H1 (cell line): ENCODE data around the gene OVCH1.

Experiments used
- BCL11A ChIP-seq, 2 experiments: IDR thresholded peaks; one replicate each; pipeline ENCODE4 v1.6.1; 2011; ENCODE audit warnings: low read depth in 2 of 2, low read length in 2 of 2, mild to moderate bottlenecking in 2 of 2
- BRCA1 ChIP-seq: IDR thresholded peaks from 2 replicates; pipeline ENCODE4 v1.6.1; 2012; ENCODE audit warnings: low read depth, low read length, improper control_type of control experiment
- CTCF ChIP-seq, 3 experiments: IDR thresholded peaks; 1 replicate in 2 of 3; 2 replicates in 1 of 3; pipeline versions ENCODE4 v1.5.1 to v1.6.1; 2011; ENCODE audit warnings: low read length in 3 of 3, mild to moderate bottlenecking in 3 of 3, inconsistent platforms in 2 of 3, low read depth in 1 of 3, moderate library complexity in 1 of 3; ENCODE audit not compliant: insufficient read depth in 1 of 3; ENCODE audit errors: control extremely low read depth in 1 of 3
- EGR1 ChIP-seq: IDR thresholded peaks from 2 replicates; pipeline ENCODE4 v1.6.1; 2011; ENCODE audit warnings: low read depth, low read length, borderline replicate concordance
- EZH2 ChIP-seq: fragments of 200-600 bp; sonication (generic); IDR thresholded peaks from 2 replicates; pipeline ENCODE4 v1.7.1; 2012; ENCODE audit warnings: low read depth, mild to moderate bottlenecking, moderate library complexity, low read length, inconsistent platforms; ENCODE audit not compliant: severe bottlenecking
- JUN ChIP-seq: IDR thresholded peaks from 2 replicates; pipeline ENCODE4 v1.6.1; 2011; ENCODE audit warnings: low read depth, mild to moderate bottlenecking, improper control_type of control experiment, low read length
- SIN3A ChIP-seq, 2 experiments: IDR thresholded peaks in 1 of 2; conservative IDR thresholded peaks in 1 of 2; 2 replicates each; pipeline ENCODE4 v1.6.1; 2011 to 2012; ENCODE audit warnings: low read length in 2 of 2, improper control_type of control experiment in 1 of 2, low read depth in 1 of 2, mild to moderate bottlenecking in 1 of 2
- SUZ12 ChIP-seq: fragments of 200-600 bp; sonication (generic); IDR thresholded peaks from 2 replicates; pipeline ENCODE4 v1.6.1; 2012; ENCODE audit warnings: mild to moderate bottlenecking, inconsistent platforms, low read length, moderate library complexity, mixed read lengths
- TCF12 ChIP-seq: IDR thresholded peaks from 2 replicates; pipeline ENCODE4 v1.6.1; 2011; ENCODE audit warnings: low read depth, mild to moderate bottlenecking, low read length
- USF2 ChIP-seq: IDR thresholded peaks from 2 replicates; pipeline ENCODE4 v1.6.1; 2011; ENCODE audit warnings: low read length, improper control_type of control experiment

GRCh38 chr12:29389295-29389919, 108.1 kb downstream of the OVCH1 start:
- TF ChIP-seq CTCF (IDR thresholded peaks at IDR 0.05; ENCODE audit: control extremely low read depth in 1 of 3, insufficient read depth in 1 of 3, low read depth in 1 of 3, low read length in 3 of 3) (no peak), SIN3A (conservative IDR thresholded peaks at IDR 0.05 in 1 of 2, IDR thresholded peaks at IDR 0.05 in 1 of 2; ENCODE audit: low read depth in 1 of 2, low read length in 2 of 2) (no peak), TCF12 (no peak), EGR1 (no peak), BRCA1 (no peak), EZH2 (no peak), USF2 (no peak), BCL11A (IDR thresholded peaks at IDR 0.05; ENCODE audit: low read depth in 2 of 2, low read length in 2 of 2) (no peak), JUN (no peak), SUZ12 (no peak)
